Smooth muscle cell (in vitro differentiated cells): ENCODE measurements around the gene GRIK1. TPM values are rescaled to one million over a fixed set of nuclear protein-coding genes. Genes with fewer than 3 reads are reported as not detected.

Experiments
- DNase-seq: peaks from one replicate; lab custom pipeline; 2025; ENCODE audit not compliant: unreplicated experiment; lab: John Stamatoyannopoulos, UW
- H2AFZ ChIP-seq: fragments of 200-600 bp; sonication (generic); 2 replicates; pipeline ENCODE4 v1.6.0; 2016; ENCODE audit warnings: antibody characterized with exemption, low read depth, mild to moderate bottlenecking
- H3F3A ChIP-seq: fragments of 200-600 bp; sonication (generic); 2 replicates; pipeline ENCODE4 v1.6.0; 2017; ENCODE audit warnings: antibody characterized with exemption, low read depth
- H3K27ac ChIP-seq: fragments of 200-600 bp; sonication (generic); 2 replicates; pipeline ENCODE4 v1.5.1; 2016; ENCODE audit warnings: low read depth, mild to moderate bottlenecking
- H3K27me3 ChIP-seq: fragments of 200-600 bp; sonication (generic); 2 replicates; pipeline ENCODE4 v1.6.1; 2016; ENCODE audit warnings: low read depth, mild to moderate bottlenecking
- H3K36me3 ChIP-seq: fragments of 200-600 bp; sonication (generic); 2 replicates; pipeline ENCODE4 v1.5.1; 2016; ENCODE audit warnings: low read depth
- H3K4me1 ChIP-seq: fragments of 200-600 bp; sonication (generic); 2 replicates; pipeline ENCODE4 v1.5.1; 2016; ENCODE audit warnings: low read depth
- H3K4me2 ChIP-seq: fragments of 200-600 bp; sonication (generic); 2 replicates; pipeline ENCODE4 v1.6.0; 2016; ENCODE audit warnings: mild to moderate bottlenecking
- H3K4me3 ChIP-seq: fragments of 200-600 bp; sonication (generic); 2 replicates; pipeline ENCODE4 v1.5.1; 2016; ENCODE audit warnings: mild to moderate bottlenecking
- H3K79me2 ChIP-seq: fragments of 200-600 bp; sonication (generic); 2 replicates; pipeline ENCODE4 v1.6.0; 2016; ENCODE audit warnings: low read depth, mild to moderate bottlenecking
- H3K9ac ChIP-seq: fragments of 200-600 bp; sonication (generic); 2 replicates; pipeline ENCODE4 v1.6.0; 2016; ENCODE audit warnings: low read depth
- H3K9me3 ChIP-seq: fragments of 200-600 bp; sonication (generic); replicated peaks from 2 replicates; pipeline ENCODE4 v1.5.1; 2016; ENCODE audit warnings: low read depth
- H4K20me1 ChIP-seq: fragments of 200-600 bp; sonication (generic); 2 replicates; pipeline ENCODE4 v1.6.0; 2016; ENCODE audit warnings: low read depth
- WGBS: methylation state at CpG from one replicate; pipeline ENCODE4 v1.1.7; 2016; ENCODE audit warnings: low lambda C conversion rate; 5-methylcytosine and 5-hydroxymethylcytosine counted together
- polyA plus RNA-seq: library from polyadenylated mRNA; unstranded; fragments of >200 nt; fragmentation: Nextera tagmentation; extraction: Ambion mirVana; gene quantifications from 2 replicates; pipeline ENCODE4 v1.2.1, GENCODE V29; 2016
- total RNA-seq: library from RNA; depleted of rRNA; stranded (reverse); fragments of >200 nt; gene quantifications from 2 replicates; pipeline ENCODE4 v1.2.3, GENCODE V29; 2014
- TF ChIP-seq, protein P1 (sequence below): fragments of 200-600 bp; sonication (generic); IDR thresholded peaks from 2 replicates; pipeline ENCODE4 v1.5.1; 2017; ENCODE audit warnings: borderline replicate concordance, mild to moderate bottlenecking, antibody characterized with exemption; ENCODE audit not compliant: insufficient read depth, poor library complexity, severe bottlenecking

The GRIK1 gene
- total and polyA plus RNA-seq, 2 experiments from 2014 or later, result 0.09 TPM; not detected in 1

DNA sequence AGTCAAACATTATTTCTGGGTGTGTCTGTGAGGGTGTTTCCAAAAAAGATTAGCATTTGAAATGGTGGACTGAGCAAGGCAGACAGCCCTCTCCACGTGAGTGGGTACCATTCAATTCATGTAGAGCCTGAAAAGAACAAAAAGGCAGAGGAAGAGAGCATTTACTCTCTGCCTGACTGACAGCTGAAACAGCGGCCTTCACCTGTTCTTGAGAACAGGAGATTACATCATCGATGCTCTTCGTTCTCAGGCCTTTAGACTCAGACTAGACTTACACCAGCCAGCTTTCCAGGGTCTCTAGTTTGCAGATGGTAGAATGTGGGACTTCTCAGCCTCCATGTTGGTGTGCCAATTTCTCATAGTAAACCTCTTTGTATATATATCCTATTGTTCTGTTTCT, 338.7 kb downstream of the GRIK1 start:
- Histone ChIP-seq H3K4me2 (no peak overlapping the region), H3K27me3 (no peaks in the 10 kb centered on the region), H3K4me1 (no peaks in the 10 kb centered on the region), H3F3A (no peaks in the 10 kb centered on the region), H3K27ac (no peak overlapping the region), H3K4me3 (no peak overlapping the region), H3K9ac (no peak overlapping the region), H3K9me3 (no peaks in the 10 kb centered on the region), H3K36me3 (no peaks in the 10 kb centered on the region), H2AFZ (no peak overlapping the region), H3K79me2 (no peaks in the 10 kb centered on the region), H4K20me1 (no peaks in the 10 kb centered on the region)
- DNase-seq, result no peak
- 85% methylated on average over 4 of the region's 4 CpGs for WGBS
- TF ChIP-seq, protein P1, sequence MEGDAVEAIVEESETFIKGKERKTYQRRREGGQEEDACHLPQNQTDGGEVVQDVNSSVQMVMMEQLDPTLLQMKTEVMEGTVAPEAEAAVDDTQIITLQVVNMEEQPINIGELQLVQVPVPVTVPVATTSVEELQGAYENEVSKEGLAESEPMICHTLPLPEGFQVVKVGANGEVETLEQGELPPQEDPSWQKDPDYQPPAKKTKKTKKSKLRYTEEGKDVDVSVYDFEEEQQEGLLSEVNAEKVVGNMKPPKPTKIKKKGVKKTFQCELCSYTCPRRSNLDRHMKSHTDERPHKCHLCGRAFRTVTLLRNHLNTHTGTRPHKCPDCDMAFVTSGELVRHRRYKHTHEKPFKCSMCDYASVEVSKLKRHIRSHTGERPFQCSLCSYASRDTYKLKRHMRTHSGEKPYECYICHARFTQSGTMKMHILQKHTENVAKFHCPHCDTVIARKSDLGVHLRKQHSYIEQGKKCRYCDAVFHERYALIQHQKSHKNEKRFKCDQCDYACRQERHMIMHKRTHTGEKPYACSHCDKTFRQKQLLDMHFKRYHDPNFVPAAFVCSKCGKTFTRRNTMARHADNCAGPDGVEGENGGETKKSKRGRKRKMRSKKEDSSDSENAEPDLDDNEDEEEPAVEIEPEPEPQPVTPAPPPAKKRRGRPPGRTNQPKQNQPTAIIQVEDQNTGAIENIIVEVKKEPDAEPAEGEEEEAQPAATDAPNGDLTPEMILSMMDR, result no peak

DNA sequence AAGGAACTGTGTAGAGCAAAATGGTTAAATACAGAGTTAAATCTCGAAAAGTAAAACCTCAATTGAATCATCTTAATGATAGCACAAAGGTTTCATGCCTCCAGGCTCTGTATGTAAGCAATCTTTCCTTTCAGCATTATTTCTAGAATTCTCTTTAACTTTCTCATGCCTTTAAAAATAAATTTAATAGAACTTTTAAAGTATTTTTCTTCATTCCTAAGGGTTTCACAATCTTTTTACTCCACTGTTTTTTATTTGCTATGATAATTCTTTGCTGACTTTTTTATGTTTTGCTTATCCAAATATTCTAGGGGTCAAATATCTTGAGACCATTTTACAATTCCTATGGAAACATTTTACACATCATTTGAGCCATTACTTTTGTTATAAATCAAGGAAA, 353.1 kb downstream of the GRIK1 start:
- Histone ChIP-seq H3K4me2 (no peak overlapping the region), H3F3A (no peaks in the 10 kb centered on the region), H2AFZ (no peak overlapping the region), H3K27me3 (no peaks in the 10 kb centered on the region), H4K20me1 (no peaks in the 10 kb centered on the region), H3K9ac (no peak overlapping the region), H3K27ac (no peak overlapping the region), H3K36me3 (no peaks in the 10 kb centered on the region), H3K4me3 (no peak overlapping the region), H3K4me1 (no peaks in the 10 kb centered on the region), H3K9me3 (no peaks in the 10 kb centered on the region), H3K79me2 (no peaks in the 10 kb centered on the region)
- WGBS, result 82% methylated on average over 1 of the region's 1 CpG
- TF ChIP-seq, protein P1, result no peak
- DNase-seq, result no peak

DNA sequence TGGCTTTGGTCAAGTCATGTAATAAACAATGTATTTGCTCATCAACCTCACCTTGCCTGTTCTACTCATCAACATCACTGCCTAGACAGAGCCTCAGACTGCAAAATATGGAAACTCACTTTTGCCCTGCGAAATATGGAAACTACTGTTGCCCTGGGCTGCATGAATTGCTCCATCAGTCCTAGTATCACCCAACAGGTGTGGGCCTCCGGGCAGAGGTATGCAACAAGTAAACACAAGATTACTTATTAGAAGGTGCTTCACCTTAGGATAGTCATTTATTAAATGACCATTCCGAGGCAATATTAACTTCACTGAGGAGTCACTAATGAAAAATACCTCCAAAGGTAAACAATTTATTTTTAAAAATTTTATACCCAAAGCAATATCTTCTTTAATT, 354.3 kb downstream of the GRIK1 start:
- Histone ChIP-seq H3K9ac (no peak overlapping the region), H3K9me3 (no peaks in the 10 kb centered on the region), H3K27me3 (no peaks in the 10 kb centered on the region), H3F3A (no peaks in the 10 kb centered on the region), H3K36me3 (no peaks in the 10 kb centered on the region), H3K79me2 (no peaks in the 10 kb centered on the region), H4K20me1 (no peaks in the 10 kb centered on the region), H3K4me3 (no peak overlapping the region), H3K27ac (no peak overlapping the region), H3K4me2 (no peak overlapping the region), H2AFZ (no peak overlapping the region), H3K4me1 (no peaks in the 10 kb centered on the region)
- DNase-seq, result no peak
- over 99% methylated on average over 3 of the region's 3 CpGs for WGBS
- TF ChIP-seq, protein P1, result no peak

DNA sequence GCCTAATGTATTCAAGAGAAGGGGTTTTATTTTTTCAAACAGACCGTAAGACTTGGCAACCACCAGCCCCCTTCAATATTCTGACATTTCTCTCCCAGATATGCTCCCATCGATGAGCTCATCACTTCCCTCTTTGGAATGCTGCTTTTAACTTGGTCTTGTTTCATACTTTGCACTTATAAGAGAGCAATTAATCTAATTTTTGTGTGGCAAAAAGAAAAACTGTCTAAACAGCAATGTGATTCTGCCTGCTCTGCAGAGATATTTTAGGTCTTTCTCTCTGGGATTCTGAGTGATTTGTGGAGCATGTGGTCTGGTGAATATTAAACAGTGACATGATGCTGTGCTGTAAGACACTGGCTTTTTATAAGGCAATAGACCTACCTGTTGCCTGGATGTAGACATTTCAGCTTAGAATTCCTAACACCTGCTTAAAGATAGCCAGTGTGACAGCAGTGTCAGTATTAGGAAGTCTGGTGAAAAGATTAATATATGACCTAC, 356.3 kb downstream of the GRIK1 start:
- Histone ChIP-seq H3K4me2 (no peak overlapping the region), H3K4me1 (no peaks in the 10 kb centered on the region), H2AFZ (no peak overlapping the region), H3K27ac (no peak overlapping the region), H3K36me3 (no peaks in the 10 kb centered on the region), H3K4me3 (no peak overlapping the region), H3F3A (no peaks in the 10 kb centered on the region), H3K9ac (no peak overlapping the region), H3K79me2 (no peaks in the 10 kb centered on the region), H3K27me3 (no peaks in the 10 kb centered on the region), H3K9me3 (no peaks in the 10 kb centered on the region), H4K20me1 (no peaks in the 10 kb centered on the region)
- TF ChIP-seq, protein P1, result no peak
- WGBS, result 95% methylated on average over 2 of the region's 2 CpGs
- DNase-seq, result no peak
